Activated CD8-positive, alpha-beta T cell treated with anti-CD3 and anti-CD28 coated beads for 36 hours (primary cell): ENCODE results near the gene RAPGEF1. TPM values are rescaled to one million over a fixed set of nuclear protein-coding genes. Genes with fewer than 3 reads are reported as not detected.

ENCODE experiments used
- ATAC-seq: fragments of 200-7000 bp; cut with Tn5 transposase; one replicate; pipeline ENCODE4 v1.10.0; 2021; ENCODE audit warnings: mild to moderate bottlenecking, moderate library complexity
- CTCF ChIA-PET: fragments of 350-600 bp; sonication (Branson Sonifier 250); formaldehyde crosslinking; loops from one replicate; lab custom pipeline; 2021; ENCODE audit warnings: antibody characterized with exemption; lab: Charles Lee
- POLR2A ChIA-PET: fragments of 350-600 bp; sonication (Branson Sonifier 250); formaldehyde crosslinking; loops from one replicate; lab custom pipeline; 2021; ENCODE audit warnings: antibody characterized with exemption; lab: Charles Lee
- DNase-seq: peaks from one replicate; pipeline ENCODE4 v3.0.0-alpha.2; 2020
- H3K27ac Mint-ChIP-seq: one replicate; pipeline ENCODE4 v1.8.0; 2021; ENCODE audit warnings: mild to moderate bottlenecking, mixed read lengths
- H3K27me3 Mint-ChIP-seq: one replicate; pipeline ENCODE4 v1.8.0; 2021; ENCODE audit warnings: mixed read lengths
- H3K36me3 Mint-ChIP-seq: one replicate; pipeline ENCODE4 v1.8.0; 2021; ENCODE audit warnings: low read depth, mixed read lengths
- H3K4me1 Mint-ChIP-seq: one replicate; pipeline ENCODE4 v1.8.0; 2021; ENCODE audit warnings: low read depth, mixed read lengths
- H3K4me3 Mint-ChIP-seq: one replicate; pipeline ENCODE4 v1.8.0; 2021; ENCODE audit warnings: mild to moderate bottlenecking, moderate library complexity, mixed read lengths
- H3K9me3 Mint-ChIP-seq: one replicate; pipeline ENCODE4 v1.8.0; 2021; ENCODE audit warnings: mixed read lengths
- intact Hi-C: fragments of 100-400 bp; cut with micrococcal nuclease; formaldehyde crosslinking; loops from one replicate; pipeline ENCODE4 v1.10.0; 2022
- total RNA-seq, 2 experiments: library from RNA; stranded (reverse); gene quantifications; one replicate each; pipeline ENCODE4 v1.2.3, GENCODE V29; 2021
- TF ChIP-seq, protein P1 (sequence below): fragments of 200-600 bp; IDR thresholded peaks from one replicate; pipeline ENCODE4 v1.8.0; 2022; ENCODE audit warnings: antibody characterized with exemption, mild to moderate bottlenecking

Gene RAPGEF1
- total RNA-seq, 2 experiments from 2014 or later: 84.5 to 85.2 TPM

- no peaks in the 10 kb centered on the region for H3K27me3 Mint-ChIP-seq
- ATAC-seq (peak; percentile 74), DNase-seq (peak; percentile 87)
- ChIA-PET CTCF (interaction anchor here (0.9 to 7.3 kb wide), 9 partner anchors 10 to 77 kb away, joined by 3 to 35 read pairs (median 4); partner anchors contain the start of gene RAPGEF1), POLR2A (interaction anchor here (0.6 to 7.2 kb wide), 20 partner anchors 10 to 544 kb away, joined by 3 to 66 read pairs (median 4); partner anchors contain the start of gene RAPGEF1)
- TF ChIP-seq, protein P1, sequence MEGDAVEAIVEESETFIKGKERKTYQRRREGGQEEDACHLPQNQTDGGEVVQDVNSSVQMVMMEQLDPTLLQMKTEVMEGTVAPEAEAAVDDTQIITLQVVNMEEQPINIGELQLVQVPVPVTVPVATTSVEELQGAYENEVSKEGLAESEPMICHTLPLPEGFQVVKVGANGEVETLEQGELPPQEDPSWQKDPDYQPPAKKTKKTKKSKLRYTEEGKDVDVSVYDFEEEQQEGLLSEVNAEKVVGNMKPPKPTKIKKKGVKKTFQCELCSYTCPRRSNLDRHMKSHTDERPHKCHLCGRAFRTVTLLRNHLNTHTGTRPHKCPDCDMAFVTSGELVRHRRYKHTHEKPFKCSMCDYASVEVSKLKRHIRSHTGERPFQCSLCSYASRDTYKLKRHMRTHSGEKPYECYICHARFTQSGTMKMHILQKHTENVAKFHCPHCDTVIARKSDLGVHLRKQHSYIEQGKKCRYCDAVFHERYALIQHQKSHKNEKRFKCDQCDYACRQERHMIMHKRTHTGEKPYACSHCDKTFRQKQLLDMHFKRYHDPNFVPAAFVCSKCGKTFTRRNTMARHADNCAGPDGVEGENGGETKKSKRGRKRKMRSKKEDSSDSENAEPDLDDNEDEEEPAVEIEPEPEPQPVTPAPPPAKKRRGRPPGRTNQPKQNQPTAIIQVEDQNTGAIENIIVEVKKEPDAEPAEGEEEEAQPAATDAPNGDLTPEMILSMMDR: no peak
- peak overlapping the region; percentile 71 for H3K4me3 Mint-ChIP-seq
- peak overlapping the region; percentile 100 for H3K27ac Mint-ChIP-seq
- intact Hi-C loops: loop anchor here (1.0 kb wide), 1 partner anchor 61 kb away; no protein-coding TSS in a partner anchor
- peaks cover 21% of the 10 kb centered on the region for H3K36me3 Mint-ChIP-seq
- H3K4me1 Mint-ChIP-seq: peaks cover 81% of the 10 kb centered on the region
- H3K9me3 Mint-ChIP-seq: peaks cover 1% of the 10 kb centered on the region
Observed at GRCh38 chr9:131668439-131669268, 71.2 kb downstream of the RAPGEF1 start.

DNA sequence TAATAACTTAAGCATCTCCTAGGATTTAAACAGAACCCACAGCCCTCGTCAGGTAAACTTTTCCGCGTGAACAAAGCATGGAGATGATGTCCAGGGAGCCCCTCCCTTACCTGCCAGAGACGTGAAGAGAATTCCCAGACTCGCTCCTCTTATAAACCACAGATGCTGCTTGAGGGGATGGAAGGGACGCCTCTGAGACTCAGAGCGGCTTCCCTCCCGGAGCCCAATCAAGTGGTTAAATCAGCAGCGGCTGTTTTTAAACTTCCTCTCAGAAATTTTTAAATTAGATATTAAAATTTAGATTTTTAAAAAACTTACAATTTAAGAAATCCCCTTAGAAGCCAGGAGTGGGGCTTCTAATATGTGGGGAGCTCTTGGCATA lies 71.8 kb downstream of the RAPGEF1 start:
- CTCF ChIA-PET: interaction anchor here (0.9 to 7.3 kb wide), 7 partner anchors 10 to 76 kb away, joined by 3 to 35 read pairs (median 7); partner anchors contain the start of gene RAPGEF1
- DNase-seq (no peak), ATAC-seq (peak; percentile 5)
- TF ChIP-seq, protein P1: no peak
- Mint-ChIP-seq H3K27ac (peak overlapping the region; percentile 100), H3K9me3 (peaks cover 1% of the 10 kb centered on the region), H3K4me3 (peak overlapping the region; percentile 71), H3K27me3 (no peaks in the 10 kb centered on the region), H3K4me1 (peaks cover 82% of the 10 kb centered on the region), H3K36me3 (peaks cover 22% of the 10 kb centered on the region)
- POLR2A ChIA-PET: interaction anchor here (0.6 to 7.2 kb wide), 21 partner anchors 9 to 543 kb away, joined by 3 to 66 read pairs (median 4); partner anchors contain the start of gene RAPGEF1
- intact Hi-C loops: loop anchor here (1.0 kb wide), 1 partner anchor 61 kb away; no protein-coding TSS in a partner anchor

- H3K4me3 Mint-ChIP-seq: peak overlapping the region; percentile 65
- intact Hi-C loops: no loop called here
- H3K4me1 Mint-ChIP-seq: peaks cover 83% of the 10 kb centered on the region
- POLR2A ChIA-PET: interaction anchor here (0.6 to 7.2 kb wide), 18 partner anchors 9 to 83 kb away, joined by 3 to 66 read pairs (median 4); partner anchors contain the start of gene RAPGEF1
- peak; percentile 63 for ATAC-seq
- H3K27me3 Mint-ChIP-seq: no peaks in the 10 kb centered on the region
- peaks cover 27% of the 10 kb centered on the region for H3K36me3 Mint-ChIP-seq
- peak overlapping the region; percentile 100 for H3K27ac Mint-ChIP-seq
- TF ChIP-seq, protein P1: no peak
- CTCF ChIA-PET: interaction anchor here (0.6 to 7.3 kb wide), 7 partner anchors 11 to 76 kb away, joined by 3 to 35 read pairs (median 7); partner anchors contain the start of gene RAPGEF1
- peaks cover 1% of the 10 kb centered on the region for H3K9me3 Mint-ChIP-seq
- peak; percentile 86 for DNase-seq
Observed at GRCh38 chr9:131667576-131667975, 72.3 kb downstream of the RAPGEF1 start.

DNA sequence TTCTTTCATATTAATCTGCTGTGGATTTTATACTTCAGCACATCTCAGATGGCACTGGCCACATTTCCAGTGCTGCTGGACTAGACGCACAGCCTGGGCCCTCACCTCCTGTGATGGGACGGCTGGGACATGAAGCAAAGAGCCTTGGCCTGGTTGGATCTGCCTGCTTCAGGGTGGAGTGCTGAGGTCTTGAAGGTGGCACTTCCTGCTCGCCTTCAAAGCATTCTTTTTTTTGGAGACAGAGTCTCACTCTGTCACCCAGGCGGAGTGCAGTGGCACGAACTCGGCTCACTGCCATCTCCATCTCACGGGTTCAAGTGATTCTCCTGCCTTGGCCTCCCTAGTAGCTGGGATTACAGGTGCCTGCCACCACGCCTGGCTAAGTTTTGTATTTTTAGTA lies 73.1 kb downstream of the RAPGEF1 start:
- TF ChIP-seq, protein P1: no peak
- Mint-ChIP-seq H3K4me1 (peaks cover 81% of the 10 kb centered on the region), H3K36me3 (peaks cover 31% of the 10 kb centered on the region), H3K27ac (peak overlapping the region; percentile 100), H3K9me3 (peaks cover 1% of the 10 kb centered on the region), H3K27me3 (no peaks in the 10 kb centered on the region), H3K4me3 (peak overlapping the region; percentile 65)
- DNase-seq (peak; percentile 26), ATAC-seq (no peak)
- intact Hi-C loops: no loop called here
- POLR2A ChIA-PET: interaction anchor here (0.6 to 7.2 kb wide), 8 partner anchors 8 to 67 kb away, joined by 3 to 66 read pairs (median 5); no protein-coding TSS in a partner anchor
- CTCF ChIA-PET: interaction anchor here (0.6 to 7.3 kb wide), 5 partner anchors 12 to 73 kb away, joined by 3 to 35 read pairs (median 4); partner anchors contain the start of gene RAPGEF1
